Activated T-cell treated with anti-CD3 and anti-CD28 coated beads for 48 hours (primary cell): ENCODE data around the gene ME1.
"Not testable (repeated sequence)": the region's sequence is repeated elsewhere in the genome, so short reads cannot be mapped to it uniquely, and the experiment has no call there.

ENCODE experiments used
- DNase-seq: peaks from one replicate; pipeline ENCODE4 v3.0.0-alpha.2; 2020; ENCODE audit warnings: low read depth

Gene ME1

GRCh38 chr6:83430611-83431544 lies at the start of gene ME1:
Gene ME1, minus strand, starts transcription at chr6:83431051. Its CDS starts 97 bp downstream, at chr6:83430954.
- peak; percentile 14 for DNase-seq

- DNase-seq = no peak
These were observed 49.6 kb upstream of the ME1 start for GRCh38 chr6:83480470-83480869.

- DNase-seq = no peak
These were observed 48.5 kb upstream of the ME1 start for GRCh38 chr6:83479389-83479788.

GRCh38 chr6:83476971-83477370 lies 46.1 kb upstream of the ME1 start:
- no peak for DNase-seq

- no peak for DNase-seq
These were observed 43.5 kb upstream of the ME1 start for GRCh38 chr6:83474309-83474708.

- DNase-seq = no peak
These were observed 41.9 kb upstream of the ME1 start for GRCh38 chr6:83472767-83473166.

- no peak for DNase-seq
These were observed 39.7 kb upstream of the ME1 start for GRCh38 chr6:83470587-83470986.

- DNase-seq = no peak
These were observed 39.1 kb upstream of the ME1 start for GRCh38 chr6:83470001-83470400.

- no peak for DNase-seq
These were observed 36.8 kb upstream of the ME1 start for GRCh38 chr6:83467620-83468036.

GRCh38 chr6:83466328-83466727 lies 35.5 kb upstream of the ME1 start:
- no peak for DNase-seq

GRCh38 chr6:83464381-83465140 lies 33.7 kb upstream of the ME1 start:
- no peak for DNase-seq

- DNase-seq = no peak
These were observed 33.0 kb upstream of the ME1 start for GRCh38 chr6:83463886-83464285.

GRCh38 chr6:83462524-83462923 lies 31.7 kb upstream of the ME1 start:
- DNase-seq = no peak

- no peak for DNase-seq
These were observed 30.6 kb upstream of the ME1 start for GRCh38 chr6:83461438-83461837.

GRCh38 chr6:83459663-83460062 lies 28.8 kb upstream of the ME1 start:
- DNase-seq = no peak

- not testable (repeated sequence) for DNase-seq
These were observed 19.2 kb upstream of the ME1 start for GRCh38 chr6:83450015-83450414.

GRCh38 chr6:83444086-83444699 lies 13.3 kb upstream of the ME1 start:
- not testable (repeated sequence) for DNase-seq

GRCh38 chr6:83443516-83443915 lies 12.7 kb upstream of the ME1 start:
- DNase-seq = no peak

- no peak for DNase-seq
These were observed 11.9 kb upstream of the ME1 start for GRCh38 chr6:83442752-83443151.

GRCh38 chr6:83439201-83439600 lies 8.3 kb upstream of the ME1 start:
- no peak for DNase-seq

- no peak for DNase-seq
These were observed 5.8 kb upstream of the ME1 start for GRCh38 chr6:83436674-83437073.

GRCh38 chr6:83433177-83433576 lies 2.3 kb upstream of the ME1 start:
- DNase-seq = no peak

- DNase-seq = no peak
These were observed 1.8 kb upstream of the ME1 start for GRCh38 chr6:83432636-83433035.
